Esophagus squamous epithelium (tissue), 5 donors: Measurements from ENCODE around the gene LRRC25. TPM values are rescaled to one million over a fixed set of nuclear protein-coding genes. Genes with fewer than 3 reads are reported as not detected.

ENCODE experiments used
- DNase-seq: peaks from one replicate; lab custom pipeline; 2025; lab: John Stamatoyannopoulos, UW
- H3K27ac ChIP-seq, 4 donors: fragments of 200-600 bp; sonication (generic); one replicate each; pipeline ENCODE4 v1.5.1; 2016 to 2019; ENCODE audit warnings: mild to moderate bottlenecking in 1 of 4
- H3K27me3 ChIP-seq, 4 donors: fragments of 200-600 bp; sonication (generic); 1 replicate in 3 of 4; 2 replicates in 1 of 4; pipeline versions ENCODE4 v1.5.1 to v1.6.0; 2017 to 2021; ENCODE audit warnings: antibody characterized with exemption in 1 of 4
- H3K36me3 ChIP-seq, 3 donors: fragments of 200-600 bp; sonication (generic); one replicate each; pipeline ENCODE4 v1.5.1; 2016 to 2019
- H3K4me1 ChIP-seq, 3 donors: fragments of 200-600 bp; sonication (generic); one replicate each; pipeline ENCODE4 v1.5.1; 2017 to 2019
- H3K4me3 ChIP-seq, 4 donors: fragments of 200-600 bp; sonication (generic); 1 replicate in 3 of 4; 2 replicates in 1 of 4; pipeline ENCODE4 v1.5.1; 2016 to 2019; ENCODE audit warnings: mild to moderate bottlenecking in 2 of 4, moderate library complexity in 1 of 4
- H3K9me3 ChIP-seq, 3 donors: fragments of 200-600 bp; sonication (generic); one replicate each; pipeline ENCODE4 v1.5.1; 2016 to 2019
- POLR2A ChIP-seq, 4 donors: fragments of 450-650 bp; IDR thresholded peaks; one replicate each; pipeline ENCODE4 v1.6.1; 2017; ENCODE audit warnings: antibody characterized with exemption in 4 of 4, mild to moderate bottlenecking in 4 of 4, moderate library complexity in 3 of 4
- WGBS, 2 donors: methylation state at CpG; one replicate each; pipeline ENCODE4 v1.1.5; 2018; 5-methylcytosine and 5-hydroxymethylcytosine counted together
- intact Hi-C: fragments of 100-400 bp; cut with DNase I; formaldehyde crosslinking; loops from one replicate; pipeline ENCODE4 v1.15.0; 2022
- total RNA-seq, 4 donors: library from RNA; depleted of rRNA; stranded (reverse); fragments of >200 nt; gene quantifications; one replicate each; pipeline ENCODE4 v1.1.0, GENCODE V29; 2016
- TF ChIP-seq, protein P1 (sequence below), 6 experiments: fragments of 450-650 bp in 4 of 6; fragments of 200-600 bp in 2 of 6; sonication (generic) in 2 of 6; IDR thresholded peaks; one replicate each; pipeline ENCODE4 v1.5.1; 2016 to 2019; ENCODE audit warnings: antibody characterized with exemption in 6 of 6, mild to moderate bottlenecking in 4 of 6, moderate library complexity in 4 of 6
- donor health status: DM: yes; HTN: yes; CAD: no.

The LRRC25 gene
- total RNA-seq, 4 donors from 2014 or later: 0.53 to 10.3 (median 1.9) TPM

DNA sequence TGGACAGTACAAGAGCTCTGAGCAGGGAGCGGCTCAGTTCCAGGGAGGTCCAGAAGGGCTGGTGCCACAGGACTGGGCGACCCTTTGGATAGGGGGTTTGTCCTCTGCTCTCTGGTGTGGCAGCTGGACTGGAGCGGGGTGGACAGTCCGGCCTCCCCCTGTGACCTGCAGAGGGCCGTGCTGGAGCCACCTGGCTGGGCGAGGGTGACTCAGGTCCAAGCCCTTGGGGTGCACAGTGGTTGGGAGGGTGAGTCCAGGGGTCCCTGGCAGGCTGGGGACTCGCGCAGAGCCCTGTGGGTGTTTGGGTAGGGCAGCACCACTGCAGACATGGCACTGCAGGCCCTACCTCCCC is 29.0 kb upstream of the LRRC25 start:
- Histone ChIP-seq H3K27me3 (no peaks in the 10 kb centered on the region), H3K4me3 (no peak overlapping the region), H3K9me3 (no peaks in the 10 kb centered on the region), H3K36me3 (peaks cover 0 to 6% (median 0%) of the 10 kb centered on the region in 3 donors), H3K27ac (peak overlapping the region in 3 of 4 donors; percentile 52 to 81 (median 67)), H3K4me1 (peaks cover 23 to 93% (median 43%) of the 10 kb centered on the region in 3 donors)
- intact Hi-C loops: no loop called here
- DNase-seq: no peak
- TF ChIP-seq, protein P1, sequence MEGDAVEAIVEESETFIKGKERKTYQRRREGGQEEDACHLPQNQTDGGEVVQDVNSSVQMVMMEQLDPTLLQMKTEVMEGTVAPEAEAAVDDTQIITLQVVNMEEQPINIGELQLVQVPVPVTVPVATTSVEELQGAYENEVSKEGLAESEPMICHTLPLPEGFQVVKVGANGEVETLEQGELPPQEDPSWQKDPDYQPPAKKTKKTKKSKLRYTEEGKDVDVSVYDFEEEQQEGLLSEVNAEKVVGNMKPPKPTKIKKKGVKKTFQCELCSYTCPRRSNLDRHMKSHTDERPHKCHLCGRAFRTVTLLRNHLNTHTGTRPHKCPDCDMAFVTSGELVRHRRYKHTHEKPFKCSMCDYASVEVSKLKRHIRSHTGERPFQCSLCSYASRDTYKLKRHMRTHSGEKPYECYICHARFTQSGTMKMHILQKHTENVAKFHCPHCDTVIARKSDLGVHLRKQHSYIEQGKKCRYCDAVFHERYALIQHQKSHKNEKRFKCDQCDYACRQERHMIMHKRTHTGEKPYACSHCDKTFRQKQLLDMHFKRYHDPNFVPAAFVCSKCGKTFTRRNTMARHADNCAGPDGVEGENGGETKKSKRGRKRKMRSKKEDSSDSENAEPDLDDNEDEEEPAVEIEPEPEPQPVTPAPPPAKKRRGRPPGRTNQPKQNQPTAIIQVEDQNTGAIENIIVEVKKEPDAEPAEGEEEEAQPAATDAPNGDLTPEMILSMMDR (IDR thresholded peaks at IDR 0.05): no peak
- no peak for TF ChIP-seq POLR2A (IDR thresholded peaks at IDR 0.05)
- no CpG with 5 or more reads among the region's 8 CpGs for WGBS, 2 donors

DNA sequence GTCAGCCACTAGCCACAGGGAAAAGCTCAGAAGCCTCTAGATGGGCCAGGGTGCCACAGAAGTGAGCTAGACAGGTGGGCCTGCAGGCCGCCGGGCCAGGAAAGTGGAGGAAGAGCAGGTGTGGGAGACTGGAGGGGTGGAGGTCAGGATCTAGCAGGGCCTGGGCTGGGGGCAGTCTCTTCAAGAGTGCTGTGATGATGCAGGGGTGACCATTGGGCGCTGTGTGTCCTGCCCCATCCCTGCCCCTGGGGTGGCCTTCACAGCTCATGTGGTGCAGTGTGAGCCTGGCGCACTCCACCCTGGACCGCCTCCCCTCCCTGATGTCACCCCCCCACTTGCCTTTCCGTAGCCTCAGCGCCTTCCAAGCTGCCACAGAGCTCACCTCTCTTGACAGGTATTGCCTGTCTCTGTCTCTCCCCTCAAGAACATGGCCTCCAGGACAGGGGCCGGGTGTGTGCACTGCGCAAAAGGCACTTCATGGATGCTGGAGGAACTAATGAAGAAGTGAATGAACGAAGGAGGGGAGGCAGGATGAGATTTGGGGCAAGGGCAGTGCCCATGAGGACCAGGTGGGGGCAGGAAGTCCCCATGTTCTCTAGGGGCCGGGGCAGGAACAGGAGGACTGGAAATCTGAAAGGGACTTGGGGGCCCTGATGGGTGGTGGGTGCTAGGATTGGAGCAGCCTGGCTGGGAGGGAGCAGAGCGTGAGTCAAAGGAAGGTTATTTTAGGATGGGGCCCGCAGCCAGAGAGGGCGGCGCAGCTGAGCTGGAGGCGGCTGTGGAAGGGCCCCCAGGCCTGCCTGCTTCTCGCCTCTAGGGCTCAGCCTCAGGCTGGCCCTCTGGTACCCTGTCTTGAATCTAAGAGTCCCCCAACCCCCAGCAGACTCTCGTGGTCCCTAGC is 28.3 kb upstream of the LRRC25 start:
- H3K27ac ChIP-seq: peak overlapping the region in 3 of 4 donors; percentile 52 to 81 (median 67)
- H3K9me3 ChIP-seq: no peaks in the 10 kb centered on the region
- no peak overlapping the region for H3K4me3 ChIP-seq
- no peaks in the 10 kb centered on the region for H3K27me3 ChIP-seq
- H3K4me1 ChIP-seq: peaks cover 27 to 98% (median 49%) of the 10 kb centered on the region in 3 donors
- 44 to 46% methylated on average over 10 to 11 of the region's 18 CpGs for WGBS, 2 donors
- no peak for TF ChIP-seq POLR2A (IDR thresholded peaks at IDR 0.05)
- TF ChIP-seq, protein P1 (IDR thresholded peaks at IDR 0.05): no peak
- intact Hi-C loops: no loop called here
- DNase-seq: no peak
- peaks cover 0 to 6% (median 0%) of the 10 kb centered on the region in 3 donors for H3K36me3 ChIP-seq

DNA sequence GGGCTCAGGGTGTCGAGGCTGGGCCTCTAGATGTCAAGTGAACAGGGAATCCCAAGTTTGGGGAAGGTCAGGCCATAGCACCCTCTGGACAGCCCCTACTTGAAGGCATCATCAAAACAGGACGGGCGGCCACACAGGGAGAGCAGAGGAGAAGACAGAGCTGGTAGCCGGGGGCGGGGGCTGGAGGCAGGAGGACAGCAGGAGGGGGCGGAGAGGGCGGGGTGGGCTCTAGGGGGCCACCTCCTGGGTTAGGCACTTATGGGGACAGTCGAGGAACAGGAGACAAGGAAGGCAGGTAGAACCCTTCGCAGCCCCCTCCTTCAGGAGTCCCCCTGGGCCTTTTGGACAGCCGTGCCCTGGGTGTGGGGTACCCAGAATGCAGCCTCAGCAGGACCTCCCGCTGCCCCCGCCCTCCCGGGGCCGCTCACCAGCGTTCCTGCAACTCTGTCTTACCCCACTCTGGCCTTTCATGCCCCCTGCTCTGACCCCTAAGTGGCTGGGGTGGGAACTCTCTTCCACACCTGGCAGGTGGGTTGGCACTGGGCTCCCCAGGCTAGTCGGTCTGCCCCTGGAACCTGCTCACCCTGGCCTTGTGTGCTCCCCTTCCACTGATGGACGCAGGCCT is 27.6 kb upstream of the LRRC25 start:
- peak overlapping the region in 3 of 4 donors; percentile 52 to 81 (median 67) for H3K27ac ChIP-seq
- WGBS, 2 donors: 77 to 89% methylated on average over 6 to 7 of the region's 17 CpGs

DNA sequence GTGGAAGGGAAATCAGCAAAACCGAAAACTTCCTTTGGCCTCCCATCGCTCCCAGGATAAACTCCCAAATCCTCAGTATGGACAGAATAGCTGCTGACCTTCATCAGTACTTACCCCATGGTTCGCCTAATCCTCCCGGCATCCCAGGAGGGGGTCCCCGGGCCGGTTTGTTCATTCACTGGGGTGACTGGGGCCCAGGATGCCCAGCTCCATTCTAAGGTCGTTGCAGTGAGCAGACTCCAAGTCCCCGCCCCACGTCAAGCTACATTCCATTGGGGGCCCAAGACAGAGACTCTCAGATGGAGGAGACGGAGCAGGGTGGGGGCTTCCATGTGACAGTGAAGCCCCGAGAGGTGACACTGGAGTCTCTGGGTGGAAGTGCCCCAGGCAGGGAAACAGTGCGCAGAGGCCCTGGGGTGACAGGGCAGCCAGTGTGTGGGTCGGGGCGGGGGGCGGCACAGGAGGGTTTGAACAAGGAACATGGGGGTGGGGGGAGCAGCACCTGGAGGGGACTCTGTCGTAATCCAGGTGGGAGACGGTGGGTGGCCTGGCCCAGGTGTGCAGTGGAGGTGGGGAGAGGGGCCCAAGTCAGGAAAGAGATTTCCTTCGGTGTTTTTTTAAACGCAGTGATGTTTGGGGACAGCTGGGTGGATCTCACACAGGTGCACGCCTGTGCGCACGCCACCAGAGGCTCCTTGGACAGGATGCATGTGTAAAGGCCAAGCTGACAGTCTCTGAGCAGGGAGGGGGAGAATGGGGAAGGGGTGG is 26.9 kb upstream of the LRRC25 start:
- Histone ChIP-seq H3K27me3 (no peaks in the 10 kb centered on the region), H3K27ac (peak overlapping the region in 2 of 4 donors; percentile 67 to 81), H3K4me3 (no peak overlapping the region), H3K4me1 (peaks cover 33 to 95% (median 51%) of the 10 kb centered on the region in 3 donors), H3K36me3 (peaks cover 0 to 6% (median 0%) of the 10 kb centered on the region in 3 donors), H3K9me3 (no peaks in the 10 kb centered on the region)
- intact Hi-C loops: no loop called here
- no peak for DNase-seq
- WGBS, 2 donors: 70 to 74% methylated on average over 10 to 14 of the region's 22 CpGs
- TF ChIP-seq, protein P1 (IDR thresholded peaks at IDR 0.05): no peak
- no peak for TF ChIP-seq POLR2A (IDR thresholded peaks at IDR 0.05)

More for the DNA sequence above, 27.6 kb upstream of the LRRC25 start:
- Histone ChIP-seq H3K27me3 (no peaks in the 10 kb centered on the region), H3K4me3 (no peak overlapping the region), H3K4me1 (peaks cover 35 to 98% (median 57%) of the 10 kb centered on the region in 3 donors), H3K36me3 (peaks cover 0 to 6% (median 0%) of the 10 kb centered on the region in 3 donors), H3K9me3 (no peaks in the 10 kb centered on the region)
- intact Hi-C loops: no loop called here
- no peak for DNase-seq
- TF ChIP-seq POLR2A (IDR thresholded peaks at IDR 0.05): no peak
- TF ChIP-seq, protein P1 (IDR thresholded peaks at IDR 0.05): no peak
